ENCODE measurements around the gene FUBP1. TPM values are rescaled to one million over a fixed set of nuclear protein-coding genes. Genes with fewer than 3 reads are reported as not detected.

Gene FUBP1
- polyA plus RNA-seq, 1 of the 3 experiments (the other 2 are of a cell fraction) = 64.1 TPM

- POLR2A ChIA-PET = interaction anchor here (0.6 to 0.9 kb wide), 2 partner anchors 9 to 56 kb away, joined by 3 to 4 read pairs; partner anchors contain the start of gene FUBP1
- Histone ChIP-seq H3K4me1 (ENCODE audit: control insufficient read depth in 1 of 2, insufficient read depth in 2 of 2, low read depth in 1 of 2, low read length in 1 of 2) (no peaks in the 10 kb centered on the region; a peak in 1 of 4 replicates), H3K9me3 (no peaks in the 10 kb centered on the region), H3K27me3 (ENCODE audit: insufficient read depth) (no peaks in the 10 kb centered on the region), H3K4me2 (no peak overlapping the region), H2AFZ (ENCODE audit: low read depth) (no peak overlapping the region), H4K20me1 (ENCODE audit: insufficient read depth) (no peaks in the 10 kb centered on the region), H3K27ac (ENCODE audit: low read depth in 2 of 2, low read length in 1 of 2) (no peak overlapping the region), H3K36me3 (replicated peaks in 1 of 2; ENCODE audit: control insufficient read depth in 1 of 2, insufficient read depth in 2 of 2, low read length in 1 of 2) (peaks cover 14 to 17% of the 10 kb centered on the region in 2 experiments), H3F3A (replicated peaks; ENCODE audit: insufficient read depth) (no peaks in the 10 kb centered on the region), H3K79me2 (ENCODE audit: insufficient read depth) (peaks cover 92% of the 10 kb centered on the region), H3K9ac (no peak overlapping the region), H3K9me2 (no peaks in the 10 kb centered on the region), H3K4me3 (ENCODE audit: low read depth in 2 of 2, low read length in 1 of 2) (no peak overlapping the region)
- CTCF ChIA-PET = interaction anchor here (0.6 kb wide), 1 partner anchor 692 kb away, joined by 3 read pairs; no protein-coding TSS in a partner anchor
- TF ChIP-seq RFX5 (IDR thresholded peaks at IDR 0.05; ENCODE audit: low read length) = no peak
- no peak for TF ChIP-seq MXI1 (IDR thresholded peaks at IDR 0.05; ENCODE audit: low read depth, low read length)
- TF ChIP-seq SIN3A (IDR thresholded peaks at IDR 0.05; ENCODE audit: borderline replicate concordance, low read depth, low read length) = no peak
- no peak for TF ChIP-seq USF1 (IDR thresholded peaks at IDR 0.05; ENCODE audit: borderline replicate concordance, low read depth)
- TF ChIP-seq EZH2phosphoT487 (IDR thresholded peaks at IDR 0.05; ENCODE audit: borderline replicate concordance, low read depth) = no peak
- no peak for TF ChIP-seq TCF12 (IDR thresholded peaks at IDR 0.05)
- no peak for TF ChIP-seq USF2 (IDR thresholded peaks at IDR 0.05; ENCODE audit: borderline replicate concordance, low read depth, low read length)
- no peak for TF ChIP-seq POLR2AphosphoS5 (IDR thresholded peaks at IDR 0.05; ENCODE audit: low read depth, low read length)
- no peak for TF ChIP-seq EP300 (IDR thresholded peaks at IDR 0.05; ENCODE audit: borderline replicate concordance in 1 of 2, low read depth in 1 of 2, low read length in 1 of 2)
- TF ChIP-seq GABPA (IDR thresholded peaks at IDR 0.05; ENCODE audit: low read depth) = no peak
- TF ChIP-seq PBX3 (IDR thresholded peaks at IDR 0.05) = no peak
- no peak for TF ChIP-seq YY1 (IDR thresholded peaks at IDR 0.05; ENCODE audit: low read depth)
- TF ChIP-seq TAF1 (IDR thresholded peaks at IDR 0.05; ENCODE audit: borderline replicate concordance, low read depth, low read length) = no peak
- no peak for TF ChIP-seq FOXJ3 (CRISPR knock-in tag; IDR thresholded peaks at IDR 0.05)
- no peak for TF ChIP-seq CTCF (IDR thresholded peaks at IDR 0.05)
- no peak for TF ChIP-seq NRF1 (IDR thresholded peaks at IDR 0.05; ENCODE audit: low read depth, low read length)
- TF ChIP-seq IRF3 (IDR thresholded peaks at IDR 0.05; ENCODE audit: low read depth, low read length) = no peak
- 100% methylated on average over 2 of the region's 2 CpGs for WGBS (ENCODE audit: low lambda C conversion rate)
- DNase-seq = no peak
Observed at GRCh38 chr1:77987919-77988318, 9.0 kb upstream of the FUBP1 start.
